Esophagus squamous epithelium (tissue), 4 donors: ENCODE results near the gene VPS37B.

ENCODE experiments used
- CTCF ChIP-seq, 6 experiments: fragments of 450-650 bp in 4 of 6; fragments of 200-600 bp in 2 of 6; sonication (generic) in 2 of 6; IDR thresholded peaks; one replicate each; pipeline ENCODE4 v1.5.1; 2016 to 2019; ENCODE audit warnings: antibody characterized with exemption in 6 of 6, mild to moderate bottlenecking in 4 of 6, moderate library complexity in 4 of 6
- POLR2A ChIP-seq, 4 donors: fragments of 450-650 bp; IDR thresholded peaks; one replicate each; pipeline ENCODE4 v1.6.1; 2017; ENCODE audit warnings: antibody characterized with exemption in 4 of 4, mild to moderate bottlenecking in 4 of 4, moderate library complexity in 3 of 4

- TF ChIP-seq CTCF (IDR thresholded peaks at IDR 0.05) (no peak), POLR2A (IDR thresholded peaks at IDR 0.05) (no peak)
Observed at GRCh38 chr12:122858171-122858570, 37.8 kb downstream of the VPS37B start.
